Spleen (tissue), 11 donors: ENCODE measurements around the gene PPP1R15B. TPM values are rescaled to one million over a fixed set of nuclear protein-coding genes. Genes with fewer than 3 reads are reported as not detected.

Experiments
- DNase-seq: peaks from one replicate; pipeline ENCODE4 v3.0.0-alpha.2; 2020
- H3K27ac ChIP-seq, 8 donors: fragments of 200-600 bp; sonication (generic) in 7 of 8; 1 replicate in 4 of 8; 2 replicates in 4 of 8; pipeline versions ENCODE4 v1.5.0 to v1.8.0; 2016 to 2021; ENCODE audit warnings: inconsistent platforms in 4 of 8, mild to moderate bottlenecking in 4 of 8, moderate library complexity in 1 of 8
- H3K27me3 ChIP-seq, 7 donors: fragments of 200-600 bp; sonication (generic) in 6 of 7; replicated peaks in 1 of 7; 1 replicate in 4 of 7; 2 replicates in 3 of 7; pipeline versions ENCODE4 v1.5.0 to v1.8.0; 2016 to 2021; ENCODE audit warnings: inconsistent platforms in 3 of 7, mild to moderate bottlenecking in 1 of 7
- H3K36me3 ChIP-seq, 6 donors: fragments of 200-600 bp; sonication (generic) in 5 of 6; 1 replicate in 4 of 6; 2 replicates in 2 of 6; pipeline versions ENCODE4 v1.5.0 to v1.8.0; 2016 to 2021; ENCODE audit warnings: inconsistent platforms in 2 of 6
- H3K4me1 ChIP-seq, 6 donors: fragments of 200-600 bp; sonication (generic) in 5 of 6; 1 replicate in 3 of 6; 2 replicates in 3 of 6; pipeline versions ENCODE4 v1.5.0 to v1.8.0; 2016 to 2021; ENCODE audit warnings: inconsistent platforms in 3 of 6
- H3K4me3 ChIP-seq, 8 donors: fragments of 200-600 bp; sonication (generic) in 7 of 8; 1 replicate in 4 of 8; 2 replicates in 4 of 8; pipeline versions ENCODE4 v1.5.0 to v1.8.0; 2016 to 2021; ENCODE audit warnings: inconsistent platforms in 4 of 8, mild to moderate bottlenecking in 4 of 8, moderate library complexity in 2 of 8
- H3K9me3 ChIP-seq, 8 donors: fragments of 200-600 bp; sonication (generic) in 7 of 8; 1 replicate in 4 of 8; 2 replicates in 4 of 8; pipeline versions ENCODE4 v1.5.0 to v1.8.0; 2016 to 2021; ENCODE audit warnings: inconsistent platforms in 4 of 8
- CTCF ChIP-seq, 11 experiments: fragments of 200-600 bp in 7 of 11; fragments of 450-650 bp in 4 of 11; sonication (generic) in 4 of 11; IDR thresholded peaks in 8 of 11; conservative IDR thresholded peaks in 3 of 11; 1 replicate in 7 of 11; 2 replicates in 4 of 11; pipeline versions ENCODE4 v1.4.0 to v1.8.0; 2016 to 2021; ENCODE audit warnings: antibody characterized with exemption in 11 of 11, inconsistent platforms in 4 of 11, mild to moderate bottlenecking in 1 of 11
- POLR2A ChIP-seq, 3 donors: fragments of 450-650 bp; IDR thresholded peaks; one replicate each; pipeline ENCODE4 v1.5.1; 2017; ENCODE audit warnings: antibody characterized with exemption in 3 of 3, mild to moderate bottlenecking in 1 of 3
- POLR2AphosphoS5 ChIP-seq, 3 donors: sonication (generic); formaldehyde crosslinking; IDR thresholded peaks; one replicate each; pipeline ENCODE4 v1.5.1; 2017; ENCODE audit warnings: antibody characterized with exemption in 3 of 3
- WGBS, 5 donors: extraction: QIAGEN DNeasy Blood & Tissue Kit in 3 of 5; methylation state at CpG; one replicate each; pipeline versions ENCODE4 v1.1.5 to v1.1.7; 2013 to 2018; 5-methylcytosine and 5-hydroxymethylcytosine counted together
- intact Hi-C: fragments of 100-400 bp; cut with DNase I; formaldehyde crosslinking; loops from one replicate; pipeline ENCODE4 v1.15.0; 2023; ENCODE audit warnings: low total_unique reads
- polyA plus RNA-seq, 3 donors: library from polyadenylated mRNA; stranded (reverse); fragments of 200-250 nt; gene quantifications; one replicate each; pipeline ENCODE4 v1.2.1, GENCODE V29; 2013
- total RNA-seq, 7 donors: library from RNA; depleted of rRNA in 3 of 7; stranded (reverse); fragments of >200 nt in 3 of 7; fragmentation: NEBNext Ultra II Directional in 4 of 7; extraction: Animal tissue kit (Norgen Biotek cat#: 25700) in 4 of 7; gene quantifications; one replicate each; pipeline versions ENCODE4 v1.1.0 to v1.2.1, GENCODE V29; 2016 to 2021
- donor health status: healthy with polysubstance abuse.
- donor health status: DM: no; HTN: no; CAD: no; lungs with moderate emphysema.
- donor health status: DM: no; HTN: no; CAD: no.
- donor health status: Bipolar disorder and iron deficiency.
- donor health status: healthy.
- donor health status: DM: no; HTN: no; CAD: no.
- donor health status: DM: yes; HTN: yes; CAD: no.

The PPP1R15B gene
- total and polyA plus RNA-seq, 10 donors, result 10.8 to 73.1 (median 57.8) TPM

- no peak for DNase-seq
- H3K9me3 ChIP-seq, result no peaks in the 10 kb centered on the region
- H3K36me3 ChIP-seq, result peaks cover 0 to 18% (median 12%) of the 10 kb centered on the region in 6 donors
- H3K27me3 ChIP-seq, result no peaks in the 10 kb centered on the region
- intact Hi-C loops, result no loop called here
- no peak for TF ChIP-seq CTCF (IDR thresholded peaks at IDR 0.05 in 8 of 11, conservative IDR thresholded peaks at IDR 0.05 in 3 of 11)
- TF ChIP-seq POLR2A (IDR thresholded peaks at IDR 0.05), result no peak
- TF ChIP-seq POLR2AphosphoS5 (IDR thresholded peaks at IDR 0.05), result no peak
- WGBS, 5 donors, result 0% methylated on average over 9 to 10 of the region's 10 CpGs
- H3K4me3 ChIP-seq, result peak overlapping the region; percentile 67 to 97 (median 82)
- H3K4me1 ChIP-seq, result peaks cover 29 to 88% (median 45%) of the 10 kb centered on the region in 6 donors
- H3K27ac ChIP-seq, result peak overlapping the region; percentile 96 to 100 (median 99)
Observed at GRCh38 chr1:204409836-204410687, 1.6 kb downstream of the PPP1R15B start.

- no peaks in the 10 kb centered on the region for H3K9me3 ChIP-seq
- intact Hi-C loops, result no loop called here
- H3K4me1 ChIP-seq, result peaks cover 38 to 88% (median 54%) of the 10 kb centered on the region in 6 donors
- H3K4me3 ChIP-seq, result peak overlapping the region; percentile 67 to 97 (median 82)
- 0 to 1% (median 1%) methylated on average over 3 of the region's 3 CpGs for WGBS, 5 donors
- TF ChIP-seq POLR2A (IDR thresholded peaks at IDR 0.05) (no peak), CTCF (IDR thresholded peaks at IDR 0.05 in 8 of 11, conservative IDR thresholded peaks at IDR 0.05 in 3 of 11) (no peak), POLR2AphosphoS5 (IDR thresholded peaks at IDR 0.05) (no peak)
- H3K36me3 ChIP-seq, result peaks cover 0 to 27% (median 21%) of the 10 kb centered on the region in 6 donors
- H3K27ac ChIP-seq, result peak overlapping the region in 7 of 8 donors; percentile 96 to 100 (median 99)
- no peak for DNase-seq
- no peaks in the 10 kb centered on the region for H3K27me3 ChIP-seq
Observed at GRCh38 chr1:204409123-204409522, 2.5 kb downstream of the PPP1R15B start.

GRCh38 chr1:204408602-204409001 is 3.0 kb downstream of the PPP1R15B start:
- intact Hi-C loops, result no loop called here
- 0 to 4% (median 2%) methylated on average over 1 of the region's 1 CpG for WGBS, 5 donors

More at GRCh38 chr1:204408602-204409001, 3.0 kb downstream of the PPP1R15B start:
- TF ChIP-seq CTCF (IDR thresholded peaks at IDR 0.05 in 8 of 11, conservative IDR thresholded peaks at IDR 0.05 in 3 of 11) (no peak), POLR2A (IDR thresholded peaks at IDR 0.05) (no peak), POLR2AphosphoS5 (IDR thresholded peaks at IDR 0.05) (no peak)
- Histone ChIP-seq H3K27ac (peak overlapping the region in 6 of 8 donors; percentile 22 to 100 (median 98)), H3K4me3 (peak overlapping the region; percentile 67 to 97 (median 82)), H3K27me3 (no peaks in the 10 kb centered on the region), H3K36me3 (peaks cover 0 to 32% (median 26%) of the 10 kb centered on the region in 6 donors), H3K4me1 (peaks cover 41 to 88% (median 56%) of the 10 kb centered on the region in 6 donors), H3K9me3 (no peaks in the 10 kb centered on the region)
- no peak for DNase-seq
